Measurements from ENCODE around the gene KIF26A.
A peak's percentile ranks its signal among the peaks of the same experiment; 100 is the strongest.

Gene KIF26A

GRCh38 chr14:104181761-104182530, 43.6 kb downstream of the KIF26A start:
- DNase-seq: no peak

DNA sequence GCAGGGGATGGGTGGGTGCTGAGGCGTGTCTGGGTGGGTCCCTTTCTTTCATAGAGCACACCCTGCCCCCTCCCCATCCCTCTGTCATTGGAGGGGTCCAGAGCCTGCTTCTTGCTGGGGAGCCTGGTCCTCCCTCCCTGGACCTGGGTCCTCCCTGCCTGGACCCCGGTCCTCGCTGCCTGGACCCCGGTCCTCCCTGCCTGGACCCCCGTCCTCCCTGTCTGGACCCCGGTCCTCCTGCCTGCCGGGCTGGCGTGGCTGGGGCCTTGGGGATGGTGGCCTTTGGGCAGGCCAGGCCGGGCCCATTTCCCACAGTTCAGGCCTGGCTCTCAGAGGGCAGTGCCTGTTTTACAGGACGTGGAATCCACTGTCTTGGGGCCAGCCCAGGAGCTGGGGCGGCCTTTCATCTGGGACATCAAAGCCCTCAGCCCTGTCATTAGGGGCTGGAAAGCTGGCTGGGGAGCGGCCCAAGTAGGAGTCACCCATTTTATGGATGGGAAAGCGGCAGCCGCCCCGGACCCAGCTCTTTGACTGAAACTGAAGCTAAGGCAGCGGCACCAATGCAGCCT, 44.6 kb downstream of the KIF26A start:
- no peak for DNase-seq

GRCh38 chr14:104183796-104184195, 45.4 kb downstream of the KIF26A start:
- no peak for DNase-seq

DNA sequence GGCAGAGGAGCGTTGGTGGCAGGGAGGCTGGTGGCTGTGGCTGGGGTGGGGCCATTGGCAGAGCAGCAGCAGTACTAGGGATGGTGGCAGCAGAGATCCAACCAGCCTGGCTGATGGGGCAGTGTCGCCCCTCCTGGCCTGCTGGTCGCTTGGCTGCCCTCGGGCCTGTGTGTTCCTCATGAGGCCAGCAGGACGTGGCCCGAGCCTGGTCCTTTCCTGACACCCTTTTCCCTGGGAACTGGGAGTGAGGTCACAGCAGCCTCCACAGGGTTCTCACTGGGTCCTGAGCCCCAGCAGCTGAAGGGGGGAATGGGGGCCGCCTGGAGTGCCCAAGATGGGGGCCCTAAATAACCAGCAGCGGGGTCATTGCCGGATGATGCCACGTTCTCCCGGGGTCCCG, 46.1 kb downstream of the KIF26A start:
- no peak for DNase-seq

GRCh38 chr14:104184911-104185499, 46.6 kb downstream of the KIF26A start:
- peak; percentile 78 for DNase-seq

GRCh38 chr14:104185916-104186495, 47.6 kb downstream of the KIF26A start:
- no peak for DNase-seq

- no peak for DNase-seq
Observed at GRCh38 chr14:104186575-104186974, 48.2 kb downstream of the KIF26A start.

DNA sequence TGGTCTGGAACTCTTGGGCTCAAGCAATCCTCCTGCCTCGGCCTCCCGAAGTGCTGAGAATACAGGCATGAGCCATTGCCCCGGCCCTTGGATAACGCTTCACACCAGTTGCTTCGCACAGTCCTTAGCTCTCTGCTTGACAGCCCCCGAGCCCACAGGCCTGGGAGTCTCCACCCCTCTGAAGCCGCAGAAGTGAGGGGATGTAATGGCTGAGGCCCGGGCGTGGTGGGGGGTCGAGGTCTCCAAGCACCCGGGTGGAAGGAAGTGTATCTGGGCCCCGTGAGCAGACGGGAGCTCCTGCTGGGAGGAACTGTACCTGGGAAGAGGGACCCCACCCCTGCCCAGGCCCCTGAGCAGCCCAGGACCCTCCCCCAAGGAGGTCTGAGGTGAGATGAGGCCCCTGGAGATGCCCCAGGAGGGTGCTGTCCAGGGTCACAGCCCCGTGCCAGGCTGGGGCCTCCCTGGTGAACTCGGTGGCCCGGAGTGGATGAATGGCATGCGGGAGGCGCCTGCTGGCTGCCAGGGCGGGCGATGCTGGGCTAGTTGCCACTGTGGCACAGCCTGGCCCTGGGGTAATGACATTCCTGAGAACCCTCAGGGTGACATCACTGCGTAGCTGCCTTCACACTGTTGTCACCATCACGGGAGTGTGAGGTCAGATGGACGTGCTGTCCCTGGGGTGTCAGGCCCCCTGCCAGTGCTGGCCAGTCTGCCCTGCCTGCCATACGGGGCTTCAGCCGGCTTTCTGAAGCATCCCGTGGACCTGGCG, 48.9 kb downstream of the KIF26A start:
- DNase-seq: no peak

DNA sequence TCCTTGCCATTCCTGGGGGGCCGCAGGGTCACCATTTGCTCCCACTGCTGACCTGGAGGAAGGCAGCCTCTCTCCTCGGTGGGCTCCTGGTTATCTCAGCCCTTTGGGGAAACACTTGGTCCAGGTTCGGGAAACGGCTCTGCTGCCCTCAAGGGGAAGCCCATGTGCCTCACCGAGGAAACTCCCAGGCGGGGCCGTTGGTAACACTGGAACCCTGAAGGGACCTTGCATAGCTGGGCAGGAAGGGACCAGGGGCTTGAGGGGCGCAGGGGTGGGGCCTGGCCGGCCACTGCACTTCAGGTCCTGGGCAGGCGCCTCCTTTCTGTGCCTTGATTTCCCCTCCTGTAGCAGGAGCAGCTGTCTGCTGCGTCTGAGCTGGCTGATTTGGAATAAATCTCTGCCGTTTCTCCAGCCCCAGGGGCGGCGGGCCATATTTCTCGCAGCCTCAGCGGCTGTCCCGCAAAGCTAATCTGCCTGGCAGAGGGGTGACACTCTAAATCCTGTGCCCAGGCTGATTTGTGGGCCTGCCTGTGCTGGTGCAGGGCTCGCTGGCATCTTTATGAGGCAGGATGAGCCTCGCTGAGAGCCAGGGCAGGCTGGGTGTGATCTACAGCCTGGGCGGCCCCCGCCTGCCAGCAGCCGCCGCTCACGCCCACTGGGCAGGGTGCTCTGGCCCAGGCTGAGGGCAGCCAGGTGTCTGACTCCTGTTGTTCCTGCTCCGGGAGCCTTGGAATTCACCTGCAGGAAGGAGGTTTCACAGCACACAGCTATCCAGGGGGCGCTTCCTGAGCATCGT, 49.7 kb downstream of the KIF26A start:
- DNase-seq: no peak

GRCh38 chr14:104188727-104189400, 50.5 kb downstream of the KIF26A start:
- no peak for DNase-seq

DNA sequence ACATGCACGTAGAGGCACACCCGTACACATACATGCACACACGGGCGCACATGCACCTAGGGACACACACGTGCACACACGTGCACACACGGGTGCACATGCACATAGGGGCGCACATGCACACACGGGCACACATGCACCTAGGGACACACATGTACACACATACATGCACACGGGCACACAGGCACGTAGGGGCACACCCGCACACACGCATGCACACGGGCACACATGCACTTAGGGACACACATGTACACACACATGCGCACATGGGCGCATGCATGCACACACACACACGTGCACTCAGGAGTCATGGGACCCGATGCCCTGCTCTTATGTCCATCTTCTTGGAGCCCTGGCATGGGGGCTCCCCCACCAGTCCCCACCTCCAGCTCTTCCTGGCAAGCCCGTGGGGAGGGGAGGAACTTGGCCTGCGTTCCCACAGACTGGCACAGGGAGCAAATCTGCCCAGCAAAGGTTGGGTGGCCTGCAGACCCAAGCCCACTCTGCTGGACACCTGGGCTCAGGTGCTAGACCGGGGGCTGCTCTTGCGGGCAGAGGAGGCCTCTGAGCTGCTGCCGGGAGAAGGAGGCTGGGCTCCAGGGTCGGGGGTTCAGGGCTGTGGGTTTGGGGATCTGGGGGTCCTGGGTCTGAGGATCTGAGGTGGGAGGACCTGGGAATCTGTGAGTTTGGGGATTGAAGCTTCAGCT, 51.4 kb downstream of the KIF26A start:
- no peak for DNase-seq

GRCh38 chr14:104190396-104191000, 52.1 kb downstream of the KIF26A start:
- DNase-seq: no peak

DNA sequence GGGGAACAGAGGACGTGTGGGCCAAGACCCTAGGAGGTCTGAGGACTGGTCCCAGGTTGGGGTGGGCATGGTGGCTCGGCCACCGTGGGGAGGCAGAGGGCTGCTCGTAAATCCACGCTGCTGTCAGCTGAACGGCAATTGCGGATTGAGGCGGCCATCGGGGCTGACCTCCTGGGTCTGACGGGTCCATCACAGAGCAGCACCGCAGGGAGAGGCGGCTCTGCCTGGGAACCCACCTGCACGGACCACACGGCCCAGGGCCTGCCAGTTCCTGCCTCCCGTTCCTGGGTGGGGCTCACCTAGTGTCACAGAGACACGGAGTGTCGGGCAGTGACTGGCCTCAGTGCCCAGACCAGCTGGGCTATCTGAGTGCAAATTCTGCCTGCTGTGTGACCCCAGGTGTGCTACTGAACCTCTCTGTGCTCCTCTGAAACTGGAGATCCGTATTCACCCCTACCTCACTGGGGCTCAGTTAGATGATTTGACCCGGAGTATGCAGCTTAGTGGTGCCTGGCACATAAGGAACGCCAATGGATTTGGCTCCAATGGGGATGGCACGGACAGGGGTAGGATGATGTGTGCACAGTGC, 53.1 kb downstream of the KIF26A start:
- no peak for DNase-seq

DNA sequence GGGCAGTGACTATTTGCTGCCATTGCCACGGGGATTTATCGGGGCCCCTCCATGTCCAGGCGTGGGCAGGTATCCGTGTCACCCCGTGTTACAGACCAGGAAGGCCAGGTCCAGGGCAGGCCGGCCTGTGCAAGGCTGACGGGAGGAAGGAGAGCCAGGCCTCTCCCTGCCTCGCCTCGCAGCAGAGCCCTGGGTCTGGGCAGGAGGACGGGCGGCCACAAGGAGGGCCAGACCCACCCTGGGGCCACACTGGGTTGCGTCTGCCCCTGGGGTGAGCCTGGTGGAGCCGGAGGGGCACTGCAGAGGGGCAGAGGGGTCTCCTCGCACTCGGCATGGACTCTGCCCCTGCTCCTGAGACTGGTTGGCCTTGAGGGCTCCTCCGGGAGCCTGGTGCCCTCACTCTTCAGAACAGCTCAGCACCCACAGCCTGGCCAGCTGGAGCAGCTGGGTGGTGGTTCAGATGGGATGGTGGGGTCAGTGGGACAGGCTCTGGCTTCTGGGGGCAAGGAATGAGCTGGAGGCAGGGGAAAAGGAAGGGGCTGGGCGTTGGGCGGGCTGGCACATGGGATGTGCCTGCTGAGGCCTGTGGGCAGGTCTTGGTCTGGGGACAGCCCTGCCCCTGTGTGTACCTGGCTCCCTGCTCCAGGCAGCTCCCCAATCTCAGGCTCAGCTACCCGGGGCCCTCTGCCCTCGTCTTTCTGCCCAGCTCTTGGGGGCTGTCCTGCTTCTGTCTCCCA, 53.9 kb downstream of the KIF26A start:
- DNase-seq: no peak

GRCh38 chr14:104192883-104193245, 54.5 kb downstream of the KIF26A start:
- no peak for DNase-seq

GRCh38 chr14:104194016-104194415, 55.6 kb downstream of the KIF26A start:
- DNase-seq: no peak

DNA sequence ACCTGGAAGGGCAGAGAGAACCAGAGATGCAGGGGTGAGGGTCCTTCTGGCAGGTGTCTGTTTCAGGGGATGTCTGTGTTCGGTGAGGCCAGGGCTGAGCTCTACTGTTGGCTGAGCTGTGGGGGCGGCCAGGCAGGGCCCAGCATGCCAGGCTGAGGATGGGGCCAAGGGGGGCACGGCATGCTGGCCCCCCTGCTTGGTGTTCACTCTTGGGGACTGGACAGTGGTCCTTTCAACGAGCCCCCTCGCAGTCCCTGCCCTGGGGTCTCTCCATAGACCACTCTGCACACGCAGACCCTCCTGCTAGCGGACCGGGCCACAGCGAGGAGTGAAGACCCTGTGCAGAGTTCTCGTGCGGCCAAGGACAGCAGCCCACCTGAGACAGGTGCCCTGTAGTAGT, 56.3 kb downstream of the KIF26A start:
- no peak for DNase-seq

DNA sequence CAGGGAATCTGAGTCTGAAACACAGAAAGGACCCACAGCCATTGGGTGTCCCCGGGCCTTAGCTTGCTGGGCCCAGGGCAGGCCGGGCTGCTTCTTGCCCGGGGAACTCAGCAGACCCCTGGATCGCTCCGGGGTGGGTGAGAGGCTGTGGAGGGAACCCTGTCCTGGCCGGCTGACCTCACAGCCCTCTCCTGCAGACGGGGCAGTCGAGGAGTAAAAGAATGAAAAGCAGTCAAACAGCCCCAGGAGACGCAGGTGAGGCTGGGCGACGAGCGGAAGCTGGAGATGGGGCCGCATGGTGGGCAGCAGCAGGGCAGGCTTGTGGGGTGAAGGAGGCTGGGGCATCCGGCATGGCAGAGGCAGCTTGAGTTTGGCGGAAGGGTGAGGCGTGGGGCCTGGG, 57.0 kb downstream of the KIF26A start:
- DNase-seq: no peak

- peak; percentile 36 for DNase-seq
Observed at GRCh38 chr14:104195878-104196277, 57.5 kb downstream of the KIF26A start.
